GM12865 (cell line): ENCODE results near the gene NUMB.
A peak's percentile ranks its signal among the peaks of the same experiment; 100 is the strongest.

ENCODE experiments used
- DNase-seq: peaks from one replicate; pipeline ENCODE4 v3.0.0; 2010; ENCODE audit warnings: low read depth
- H3K4me3 ChIP-seq: 2 replicates; pipeline ENCODE4 v1.5.1; 2011; ENCODE audit warnings: mild to moderate bottlenecking, low read depth, low read length, control low read depth
- CTCF ChIP-seq: IDR thresholded peaks from 2 replicates; pipeline ENCODE4 v1.5.1; 2011; ENCODE audit warnings: low read length, control low read depth, low read depth, inconsistent platforms; ENCODE audit not compliant: insufficient read depth; ENCODE audit errors: missing control alignments

Gene NUMB

GRCh38 chr14:73234586-73235394 is 223.6 kb downstream of the NUMB start:
- H3K4me3 ChIP-seq: no peak overlapping the region

GRCh38 chr14:73234029-73234428 is 224.3 kb downstream of the NUMB start:
- DNase-seq: no peak
- H3K4me3 ChIP-seq: no peak overlapping the region
- no peak for TF ChIP-seq CTCF

More at GRCh38 chr14:73234586-73235394, 223.6 kb downstream of the NUMB start:
- TF ChIP-seq CTCF: no peak
- no peak for DNase-seq

GRCh38 chr14:73233564-73233963 is 224.8 kb downstream of the NUMB start:
- TF ChIP-seq CTCF: no peak
- H3K4me3 ChIP-seq: no peak overlapping the region

GRCh38 chr14:73232984-73233383 is 225.4 kb downstream of the NUMB start:
- no peak for TF ChIP-seq CTCF
- DNase-seq: no peak
- no peak overlapping the region for H3K4me3 ChIP-seq

More at GRCh38 chr14:73233564-73233963, 224.8 kb downstream of the NUMB start:
- DNase-seq: no peak

GRCh38 chr14:73231981-73232851 is 226.1 kb downstream of the NUMB start:
- no peak overlapping the region for H3K4me3 ChIP-seq
- TF ChIP-seq CTCF: peak; percentile 63
- peak; percentile 79 for DNase-seq

GRCh38 chr14:73230051-73230450 is 228.3 kb downstream of the NUMB start:
- no peak overlapping the region for H3K4me3 ChIP-seq
- DNase-seq: no peak
- no peak for TF ChIP-seq CTCF
